Activated gamma-delta T cell (primary cell): ENCODE data around the gene CTBP2.
"Not testable (repeated sequence)": the region's sequence is repeated elsewhere in the genome, so short reads cannot be mapped to it uniquely, and the experiment has no call there.

Source experiments
- DNase-seq: peaks from one replicate; lab custom pipeline; 2025; lab: John Stamatoyannopoulos, UW

The CTBP2 gene

GRCh38 chr10:124997771-124998623, 162.4 kb downstream of the CTBP2 start:
- DNase-seq: no peak

- no peak for DNase-seq
Measured at GRCh38 chr10:124997306-124997705, 163.1 kb downstream of the CTBP2 start.

GRCh38 chr10:124996854-124997215, 163.5 kb downstream of the CTBP2 start:
- DNase-seq: no peak

- DNase-seq: no peak
Measured at GRCh38 chr10:124996127-124996853, 164.1 kb downstream of the CTBP2 start.

GRCh38 chr10:124995605-124996004, 164.8 kb downstream of the CTBP2 start:
- DNase-seq: no peak

- DNase-seq: no peak
Measured at GRCh38 chr10:124994573-124995473, 165.5 kb downstream of the CTBP2 start.

GRCh38 chr10:124993736-124994451, 166.5 kb downstream of the CTBP2 start:
- no peak for DNase-seq

- DNase-seq: no peak
Measured at GRCh38 chr10:124993345-124993708, 167.0 kb downstream of the CTBP2 start.

GRCh38 chr10:124992462-124993344, 167.7 kb downstream of the CTBP2 start:
- DNase-seq: no peak

- DNase-seq: no peak
Measured at GRCh38 chr10:124991835-124992234, 168.5 kb downstream of the CTBP2 start.

GRCh38 chr10:124990671-124991625, 169.4 kb downstream of the CTBP2 start:
- DNase-seq: no peak

- DNase-seq: no peak
Measured at GRCh38 chr10:124989526-124989925, 170.8 kb downstream of the CTBP2 start.

GRCh38 chr10:124988753-124989152, 171.6 kb downstream of the CTBP2 start:
- not testable (repeated sequence) for DNase-seq

- DNase-seq: no peak
Measured at GRCh38 chr10:124987788-124988187, 172.6 kb downstream of the CTBP2 start.

GRCh38 chr10:124985162-124985561, 175.2 kb downstream of the CTBP2 start:
- no peak for DNase-seq

- DNase-seq: no peak
Measured at GRCh38 chr10:124984376-124984775, 176.0 kb downstream of the CTBP2 start.

- DNase-seq: no peak
Measured at GRCh38 chr10:124983321-124983720, 177.0 kb downstream of the CTBP2 start.

GRCh38 chr10:124978376-124978725, 182.0 kb downstream of the CTBP2 start:
- DNase-seq: no peak

- DNase-seq: no peak
Measured at GRCh38 chr10:124977648-124978375, 182.6 kb downstream of the CTBP2 start.
